Measurements from ENCODE around the gene SPATS2L.

DNA sequence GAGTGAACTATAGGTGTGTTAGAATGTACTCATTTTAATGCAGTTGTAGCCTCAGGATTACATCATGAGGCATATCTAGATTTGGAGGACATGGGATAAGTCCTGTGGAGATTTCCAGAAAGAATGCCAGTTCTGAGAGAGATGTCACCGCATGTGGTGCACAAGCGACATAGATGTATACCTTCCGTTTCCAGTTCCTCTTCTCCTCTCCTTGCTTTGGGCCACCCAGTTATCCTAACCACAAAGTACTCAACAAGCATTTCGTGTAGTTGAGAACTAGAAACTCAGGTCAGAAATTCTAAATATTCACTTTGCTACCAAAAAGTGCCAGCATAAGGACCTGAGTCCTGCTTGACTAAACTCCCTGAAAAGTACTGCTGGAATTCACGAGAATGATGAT lies 136.9 kb downstream of the SPATS2L start:
- TF ChIP-seq, protein P1, sequence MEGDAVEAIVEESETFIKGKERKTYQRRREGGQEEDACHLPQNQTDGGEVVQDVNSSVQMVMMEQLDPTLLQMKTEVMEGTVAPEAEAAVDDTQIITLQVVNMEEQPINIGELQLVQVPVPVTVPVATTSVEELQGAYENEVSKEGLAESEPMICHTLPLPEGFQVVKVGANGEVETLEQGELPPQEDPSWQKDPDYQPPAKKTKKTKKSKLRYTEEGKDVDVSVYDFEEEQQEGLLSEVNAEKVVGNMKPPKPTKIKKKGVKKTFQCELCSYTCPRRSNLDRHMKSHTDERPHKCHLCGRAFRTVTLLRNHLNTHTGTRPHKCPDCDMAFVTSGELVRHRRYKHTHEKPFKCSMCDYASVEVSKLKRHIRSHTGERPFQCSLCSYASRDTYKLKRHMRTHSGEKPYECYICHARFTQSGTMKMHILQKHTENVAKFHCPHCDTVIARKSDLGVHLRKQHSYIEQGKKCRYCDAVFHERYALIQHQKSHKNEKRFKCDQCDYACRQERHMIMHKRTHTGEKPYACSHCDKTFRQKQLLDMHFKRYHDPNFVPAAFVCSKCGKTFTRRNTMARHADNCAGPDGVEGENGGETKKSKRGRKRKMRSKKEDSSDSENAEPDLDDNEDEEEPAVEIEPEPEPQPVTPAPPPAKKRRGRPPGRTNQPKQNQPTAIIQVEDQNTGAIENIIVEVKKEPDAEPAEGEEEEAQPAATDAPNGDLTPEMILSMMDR (conservative IDR thresholded peaks at IDR 0.05 in 1 of 2, IDR thresholded peaks at IDR 0.05 in 1 of 2; ENCODE audit: extremely low read depth in 1 of 2, insufficient read depth in 1 of 2, low read depth in 1 of 2, low read length in 2 of 2): no peak
- TF ChIP-seq EZH2 (IDR thresholded peaks at IDR 0.05; ENCODE audit: borderline replicate concordance, low read length): no peak
